Mucosa of rectum (tissue), 2 donors: Measurements from ENCODE around the gene IPCEF1.
"Not testable (repeated sequence)": the region's sequence is repeated elsewhere in the genome, so short reads cannot be mapped to it uniquely, and the experiment has no call there.

Experiments
- H3K27ac ChIP-seq, 2 donors: one replicate each; pipeline ENCODE4 v1.7.0; 2013; ENCODE audit warnings: inconsistent platforms in 2 of 2, low read depth in 2 of 2, low read length in 2 of 2
- H3K27me3 ChIP-seq, 2 donors: one replicate each; pipeline ENCODE4 v1.7.0; 2013; ENCODE audit warnings: low read length in 2 of 2; ENCODE audit not compliant: control insufficient read depth in 2 of 2, insufficient read depth in 2 of 2
- H3K36me3 ChIP-seq, 2 donors: one replicate each; pipeline ENCODE4 v1.7.0; 2013; ENCODE audit warnings: low read length in 2 of 2; ENCODE audit not compliant: control insufficient read depth in 2 of 2, insufficient read depth in 2 of 2
- H3K4me1 ChIP-seq, 2 donors: one replicate each; pipeline ENCODE4 v1.7.0; 2013; ENCODE audit warnings: low read length in 2 of 2, mild to moderate bottlenecking in 1 of 2; ENCODE audit not compliant: control insufficient read depth in 2 of 2, insufficient read depth in 2 of 2
- H3K4me3 ChIP-seq, 2 donors: one replicate each; pipeline ENCODE4 v1.7.0; 2013; ENCODE audit warnings: low read length in 2 of 2
- H3K9ac ChIP-seq, 2 donors: one replicate each; pipeline ENCODE4 v1.7.0; 2013; ENCODE audit warnings: low read length in 2 of 2, low read depth in 1 of 2, mild to moderate bottlenecking in 1 of 2
- H3K9me3 ChIP-seq, 2 donors: one replicate each; pipeline ENCODE4 v1.7.0; 2013; ENCODE audit warnings: low read length in 2 of 2; ENCODE audit not compliant: control insufficient read depth in 2 of 2
- donor health status: healthy.
- donor health status: Normal muscosa, but diverticular disease.

IPCEF1 gene

DNA sequence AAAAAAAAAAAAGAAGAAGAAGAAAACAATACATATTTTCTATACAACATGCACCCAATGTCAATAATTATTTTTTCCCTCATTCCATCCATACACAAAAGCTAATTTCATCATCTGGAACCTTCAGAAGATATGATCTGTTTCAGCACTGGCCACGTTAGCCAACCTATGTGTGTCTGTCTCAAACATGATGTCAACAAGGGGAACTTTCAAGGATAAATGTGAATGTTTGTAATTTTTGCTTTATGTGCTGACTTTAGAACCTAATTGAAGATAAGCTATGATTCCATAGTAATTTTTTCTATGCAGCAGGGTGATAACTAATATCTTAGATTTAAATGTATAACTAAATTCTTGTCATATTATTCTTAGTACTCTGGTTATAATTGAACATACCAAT, 37.9 kb downstream of the IPCEF1 start:
- Histone ChIP-seq H3K27ac (no peak overlapping the region), H3K36me3 (no peaks in the 10 kb centered on the region), H3K27me3 (no peaks in the 10 kb centered on the region), H3K9ac (no peak overlapping the region), H3K9me3 (no peaks in the 10 kb centered on the region), H3K4me1 (no peaks in the 10 kb centered on the region), H3K4me3 (no peak overlapping the region)

DNA sequence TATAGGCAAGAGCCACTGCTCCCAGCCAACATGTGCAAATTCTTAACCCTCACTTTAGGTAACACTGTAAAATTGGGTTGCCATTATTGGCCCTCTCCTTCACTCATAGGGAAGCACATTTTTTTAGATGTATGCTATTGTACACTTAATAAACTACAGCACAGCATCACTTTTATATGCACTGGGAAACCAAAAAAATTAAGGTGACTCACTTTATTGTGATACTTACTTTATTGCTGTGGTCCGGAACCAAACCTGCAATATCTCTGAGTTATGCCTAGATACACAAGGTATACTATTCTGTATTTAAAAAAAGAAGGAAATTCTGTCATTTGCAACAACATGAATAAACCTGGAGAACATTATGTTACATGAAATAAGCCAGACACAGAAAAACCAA, 40.5 kb downstream of the IPCEF1 start:
- Histone ChIP-seq H3K4me1 (no peaks in the 10 kb centered on the region), H3K4me3 (no peak overlapping the region), H3K9me3 (no peaks in the 10 kb centered on the region), H3K36me3 (no peaks in the 10 kb centered on the region), H3K9ac (no peak overlapping the region), H3K27ac (no peak overlapping the region), H3K27me3 (no peaks in the 10 kb centered on the region)

DNA sequence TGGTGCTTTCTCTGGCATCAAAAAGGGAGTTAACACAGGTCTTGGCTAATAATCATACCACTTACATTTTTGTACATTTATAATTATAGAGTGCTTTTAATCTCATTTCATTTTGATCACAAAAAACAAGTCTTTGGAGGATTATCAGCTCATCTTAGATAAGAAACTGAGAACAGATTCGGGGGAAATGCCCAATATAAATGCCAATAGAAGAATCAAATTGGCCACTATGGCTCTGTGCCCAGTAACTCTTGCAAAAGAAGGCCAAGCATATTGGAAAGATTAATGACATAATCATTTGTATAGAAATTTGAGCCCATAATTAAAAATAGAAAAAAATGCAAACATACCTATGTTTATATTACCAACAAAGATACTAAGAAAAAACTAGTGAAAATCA, 42.5 kb downstream of the IPCEF1 start:
- no peaks in the 10 kb centered on the region for H3K9me3 ChIP-seq
- H3K4me3 ChIP-seq = no peak overlapping the region

GRCh38 chr6:154308986-154309385, 47.6 kb downstream of the IPCEF1 start:
- Histone ChIP-seq H3K9ac (no peak overlapping the region), H3K36me3 (no peaks in the 10 kb centered on the region), H3K9me3 (no peaks in the 10 kb centered on the region), H3K27ac (no peak overlapping the region), H3K4me3 (no peak overlapping the region), H3K4me1 (no peaks in the 10 kb centered on the region), H3K27me3 (no peaks in the 10 kb centered on the region)

More for the DNA sequence above, 42.5 kb downstream of the IPCEF1 start:
- H3K36me3 ChIP-seq = no peaks in the 10 kb centered on the region
- H3K27me3 ChIP-seq = no peaks in the 10 kb centered on the region
- H3K9ac ChIP-seq = no peak overlapping the region
- no peaks in the 10 kb centered on the region for H3K4me1 ChIP-seq
- H3K27ac ChIP-seq = no peak overlapping the region

- Histone ChIP-seq H3K27me3 (no peaks in the 10 kb centered on the region), H3K9ac (no peak overlapping the region), H3K4me3 (no peak overlapping the region), H3K9me3 (no peaks in the 10 kb centered on the region), H3K4me1 (no peaks in the 10 kb centered on the region), H3K36me3 (no peaks in the 10 kb centered on the region), H3K27ac (no peak overlapping the region)
Measured at GRCh38 chr6:154307696-154308425, 48.7 kb downstream of the IPCEF1 start.

- H3K27ac ChIP-seq, H3K4me1 ChIP-seq, H3K9ac ChIP-seq: not testable (repeated sequence)
Measured at GRCh38 chr6:154307147-154307546, 49.5 kb downstream of the IPCEF1 start.

DNA sequence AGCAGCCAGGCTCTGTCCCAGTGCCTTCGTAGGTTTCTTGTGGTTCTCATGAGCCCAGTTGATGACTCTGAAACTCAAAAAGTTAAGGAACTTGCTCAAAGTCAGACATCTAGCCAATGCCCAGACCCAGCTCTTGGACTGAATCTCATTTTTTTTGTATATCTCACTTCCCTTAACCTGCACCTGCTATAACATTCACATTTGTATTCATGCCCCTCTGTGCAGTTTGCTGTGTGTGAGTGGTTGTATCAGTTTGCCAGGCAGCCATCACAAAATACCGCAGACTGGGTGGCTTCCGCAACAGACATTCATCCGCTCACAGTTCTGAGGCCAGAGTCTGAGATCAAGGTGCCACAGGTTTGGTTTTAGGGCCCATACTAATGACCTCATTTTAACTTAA, 49.9 kb downstream of the IPCEF1 start:
- Histone ChIP-seq H3K9me3 (no peaks in the 10 kb centered on the region), H3K9ac (no peak overlapping the region), H3K27me3 (no peaks in the 10 kb centered on the region), H3K36me3 (no peaks in the 10 kb centered on the region), H3K27ac (no peak overlapping the region), H3K4me1 (peaks cover 0 to 10% of the 10 kb centered on the region in 2 donors), H3K4me3 (no peak overlapping the region)

More at GRCh38 chr6:154307147-154307546, 49.5 kb downstream of the IPCEF1 start:
- not testable (repeated sequence) for H3K4me3 ChIP-seq, H3K27me3 ChIP-seq, H3K36me3 ChIP-seq, H3K9me3 ChIP-seq

DNA sequence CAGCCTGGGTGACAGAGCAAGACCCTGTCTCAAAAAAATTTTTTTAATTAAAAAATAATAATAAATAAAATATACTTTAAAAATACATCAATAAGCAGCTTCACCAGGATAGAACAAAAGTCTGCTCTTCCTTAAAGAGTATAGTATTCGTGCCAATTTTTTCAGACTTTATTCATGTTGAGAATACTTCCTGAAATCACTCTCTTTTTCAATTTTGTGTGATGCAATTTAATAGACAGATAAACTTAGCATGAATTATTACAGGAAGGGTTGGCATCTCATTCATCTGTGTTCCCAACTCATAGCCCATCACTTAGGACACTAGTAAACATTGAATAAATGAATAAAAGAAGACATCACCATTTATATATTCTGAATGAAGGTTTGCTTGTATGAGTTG, 52.4 kb downstream of the IPCEF1 start:
- peaks cover 3 to 16% of the 10 kb centered on the region in 2 donors for H3K4me1 ChIP-seq
- H3K9ac ChIP-seq = no peak overlapping the region
- H3K9me3 ChIP-seq = no peaks in the 10 kb centered on the region
- no peaks in the 10 kb centered on the region for H3K36me3 ChIP-seq
- no peak overlapping the region for H3K4me3 ChIP-seq
- no peaks in the 10 kb centered on the region for H3K27me3 ChIP-seq
- H3K27ac ChIP-seq = no peak overlapping the region

GRCh38 chr6:154303642-154304041, 53.0 kb downstream of the IPCEF1 start:
- not testable (repeated sequence) for H3K27me3 ChIP-seq, H3K36me3 ChIP-seq, H3K9ac ChIP-seq, H3K27ac ChIP-seq, H3K4me3 ChIP-seq, H3K9me3 ChIP-seq
- H3K4me1 ChIP-seq = peaks cover 3 to 16% of the 10 kb centered on the region in 2 donors

DNA sequence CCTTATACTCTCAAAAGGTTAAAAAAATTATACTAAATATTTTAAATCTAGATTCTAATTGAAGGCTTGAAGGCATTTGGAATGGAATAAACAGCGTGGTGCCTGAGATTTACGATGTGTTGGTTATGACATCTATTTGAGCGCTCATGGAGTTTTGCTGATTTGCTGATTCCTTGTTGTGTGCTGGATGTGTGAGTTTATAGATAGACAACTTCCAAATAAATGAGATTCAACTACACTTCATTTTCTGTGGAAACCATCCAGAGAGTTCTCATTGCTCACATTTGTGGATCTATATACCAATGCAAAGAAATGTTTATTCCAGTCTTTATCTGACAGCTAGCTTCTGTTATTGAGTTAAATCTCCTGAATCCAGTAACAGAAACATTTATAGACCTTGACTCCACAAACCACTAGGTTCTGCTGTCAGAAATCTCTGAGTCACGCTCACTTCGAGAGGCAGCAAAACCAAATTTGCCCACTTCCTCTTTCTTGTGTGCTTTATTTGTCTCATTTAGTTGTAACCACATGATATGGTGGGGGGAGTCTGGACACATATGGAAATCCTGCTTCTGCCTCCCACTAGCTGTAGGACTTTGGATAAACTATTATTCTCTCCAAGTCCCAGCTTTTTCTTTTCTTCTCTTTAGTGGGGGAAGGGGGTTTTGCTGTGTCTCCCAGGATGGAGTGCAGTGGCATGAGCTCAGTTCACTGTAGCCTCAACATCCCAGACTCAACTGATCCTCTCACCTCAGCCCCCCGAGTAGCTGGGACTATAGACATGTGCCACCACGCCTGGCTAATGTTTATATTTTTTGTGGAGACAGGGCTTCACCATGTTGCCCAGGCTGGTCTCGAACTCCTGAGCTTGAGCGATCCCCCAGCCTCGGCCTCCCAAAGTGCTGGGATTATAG, 54.5 kb downstream of the IPCEF1 start:
- peak overlapping the region in 1 of 2 donors; percentile 20 for H3K4me3 ChIP-seq
- no peak overlapping the region for H3K9ac ChIP-seq
- H3K4me1 ChIP-seq = peaks cover 8 to 16% of the 10 kb centered on the region in 2 donors
- no peaks in the 10 kb centered on the region for H3K27me3 ChIP-seq
- no peaks in the 10 kb centered on the region for H3K36me3 ChIP-seq
- no peak overlapping the region for H3K27ac ChIP-seq
- H3K9me3 ChIP-seq = no peaks in the 10 kb centered on the region
